ES-I3 (cell line): ENCODE data around the gene BCL10.
"Not testable (repeated sequence)": the region's sequence is repeated elsewhere in the genome, so short reads cannot be mapped to it uniquely, and the experiment has no call there.

Experiments used
- H3K36me3 ChIP-seq: 2 replicates; pipeline ENCODE4 v1.6.1; 2013; ENCODE audit warnings: mild to moderate bottlenecking, low read length, control low read depth, moderate library complexity; ENCODE audit not compliant: insufficient read depth
- H3K4me1 ChIP-seq: 2 replicates; pipeline ENCODE4 v1.6.1; 2013; ENCODE audit warnings: mild to moderate bottlenecking, control low read depth, low read length; ENCODE audit not compliant: insufficient read depth
- H3K9ac ChIP-seq: 2 replicates; pipeline ENCODE4 v1.6.1; 2013; ENCODE audit warnings: low read depth, mild to moderate bottlenecking, low read length, moderate library complexity
- H3K9me3 ChIP-seq: 2 replicates; pipeline ENCODE4 v1.6.1; 2013; ENCODE audit warnings: mild to moderate bottlenecking, low read length, moderate library complexity; ENCODE audit not compliant: control insufficient read depth, insufficient read depth

Gene BCL10

DNA sequence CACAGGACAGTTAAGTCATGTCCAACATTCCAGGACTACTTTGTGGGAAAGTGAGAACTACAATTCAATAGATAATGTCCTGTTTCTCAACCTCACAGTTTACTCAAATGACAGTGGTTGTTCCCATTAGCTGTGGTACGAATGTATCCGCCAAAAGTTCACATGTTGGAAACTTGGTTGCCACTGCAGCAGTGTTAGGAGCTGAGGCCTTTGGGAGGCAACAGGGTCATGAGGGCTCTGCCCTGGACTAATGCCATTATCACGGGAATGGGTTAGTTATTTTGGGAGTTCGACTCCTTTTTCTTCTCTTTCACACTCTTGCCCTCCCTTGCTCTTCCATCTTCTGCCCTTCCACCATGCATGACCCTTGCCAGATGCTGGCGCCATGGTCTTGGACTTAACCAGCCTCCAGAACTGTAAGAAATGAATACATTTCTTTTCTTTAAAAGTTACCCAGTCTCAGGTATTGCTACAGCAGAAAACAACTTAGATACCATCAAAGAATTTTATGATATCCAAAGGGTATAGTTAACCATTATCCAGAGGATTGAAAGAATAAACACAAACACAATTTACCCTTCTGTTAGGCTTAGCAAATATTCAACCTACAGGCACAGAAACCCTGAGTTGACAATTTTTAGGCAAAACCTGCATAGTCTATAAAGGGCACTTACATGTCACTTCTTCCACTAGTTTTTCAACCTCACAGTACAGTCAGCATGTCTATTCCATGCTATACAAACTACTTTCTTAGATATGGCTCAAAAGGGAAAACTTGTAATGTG is 7.4 kb downstream of the BCL10 start:
- Histone ChIP-seq H3K36me3 (peaks cover 20% of the 10 kb centered on the region), H3K9ac (no peak overlapping the region), H3K4me1 (no peaks in the 10 kb centered on the region), H3K9me3 (no peaks in the 10 kb centered on the region)

DNA sequence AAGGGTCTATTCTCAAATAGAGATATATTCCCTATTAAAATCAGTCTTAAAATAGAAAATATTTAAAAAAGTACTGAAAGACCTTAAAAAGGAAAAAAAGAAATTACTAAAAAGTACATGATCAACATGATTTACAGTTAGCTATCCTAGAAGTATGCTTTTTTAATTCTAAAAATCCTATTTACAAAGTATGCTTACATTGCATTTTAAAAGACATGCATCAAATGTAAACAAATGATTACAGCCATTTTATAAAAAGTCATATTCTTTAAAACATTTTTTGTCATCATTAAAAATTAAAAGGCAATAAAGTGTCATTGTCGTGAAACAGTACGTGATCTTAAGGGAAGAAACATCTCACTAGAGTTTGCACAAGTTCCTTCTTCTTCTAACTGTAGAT is 9.1 kb downstream of the BCL10 start:
- H3K9ac ChIP-seq = no peak overlapping the region
- H3K9me3 ChIP-seq = no peaks in the 10 kb centered on the region
- peaks cover 16% of the 10 kb centered on the region for H3K36me3 ChIP-seq

DNA sequence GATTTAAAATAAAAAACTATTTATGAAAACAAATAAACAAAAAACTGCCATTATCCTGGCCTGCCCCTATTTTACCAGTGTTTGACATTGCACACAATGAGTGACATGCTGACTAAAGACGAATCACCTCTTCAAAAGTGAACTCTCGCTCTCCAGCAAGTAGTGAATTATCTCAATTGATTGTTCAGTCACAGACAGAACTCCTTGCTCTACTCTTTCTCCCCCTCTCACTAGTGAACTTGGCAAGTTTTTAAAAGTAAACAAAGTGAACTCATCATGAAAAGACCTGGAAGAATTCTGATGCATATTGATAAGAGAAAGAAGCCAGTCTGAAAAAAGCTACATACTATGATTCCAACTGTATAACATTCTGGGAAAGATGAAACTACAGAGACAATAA is 12.3 kb downstream of the BCL10 start:
- Histone ChIP-seq H3K36me3 (peaks cover 8% of the 10 kb centered on the region), H3K4me1 (no peaks in the 10 kb centered on the region), H3K9ac (no peak overlapping the region), H3K9me3 (0 out of 2 replicates have a peak, but pooled peaks cover 4% of the 10 kb centered on the region)

More for the DNA sequence above, 9.1 kb downstream of the BCL10 start:
- H3K4me1 ChIP-seq = no peaks in the 10 kb centered on the region

DNA sequence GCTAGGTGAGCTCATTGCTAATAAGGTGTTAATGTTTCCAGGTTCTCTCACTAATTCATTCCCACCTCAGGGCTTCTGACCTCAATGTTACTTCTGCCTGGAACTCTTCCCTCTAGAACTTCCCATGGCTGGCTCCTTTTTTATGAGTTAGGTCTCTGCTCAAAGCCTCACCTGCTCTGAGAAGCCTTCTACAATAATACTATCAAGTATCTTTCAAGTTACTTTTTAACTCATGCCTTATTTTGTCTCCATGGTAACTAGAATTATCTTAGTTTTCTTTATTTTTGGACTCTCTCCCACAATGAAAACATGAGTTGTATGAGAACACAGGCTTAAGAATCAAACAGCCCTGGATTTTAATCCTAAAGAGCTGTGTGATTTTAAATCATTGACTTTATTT is 13.4 kb downstream of the BCL10 start:
- Histone ChIP-seq H3K9ac (no peak overlapping the region), H3K4me1 (no peaks in the 10 kb centered on the region), H3K9me3 (0 out of 2 replicates have a peak, but pooled peaks cover 4% of the 10 kb centered on the region), H3K36me3 (peaks cover 8% of the 10 kb centered on the region)

DNA sequence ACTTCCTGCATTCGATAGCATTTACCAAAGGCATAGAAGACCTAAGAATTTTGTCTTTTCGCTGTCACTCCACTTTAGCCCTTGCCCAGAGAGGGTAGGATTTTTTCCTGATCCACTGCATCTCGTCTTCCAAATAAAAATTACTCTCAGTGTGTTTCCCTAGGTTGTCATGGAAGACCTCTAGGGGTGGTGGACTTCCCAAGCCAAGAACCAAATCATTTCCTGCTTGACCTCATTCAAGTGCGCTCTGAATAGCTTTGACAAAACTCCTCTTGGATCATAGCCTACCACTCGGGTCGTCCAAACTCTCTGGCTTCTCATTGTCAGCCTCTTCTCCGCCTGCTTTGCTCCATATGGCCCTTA is 16.5 kb downstream of the BCL10 start:
- H3K4me1 ChIP-seq = no peaks in the 10 kb centered on the region
- H3K9ac ChIP-seq = peak overlapping the region; percentile 20; the same call in 1 of the 2 replicates
- H3K36me3 ChIP-seq = peaks cover 11% of the 10 kb centered on the region
- 0 out of 2 replicates have a peak, but pooled peaks cover 4% of the 10 kb centered on the region for H3K9me3 ChIP-seq

DNA sequence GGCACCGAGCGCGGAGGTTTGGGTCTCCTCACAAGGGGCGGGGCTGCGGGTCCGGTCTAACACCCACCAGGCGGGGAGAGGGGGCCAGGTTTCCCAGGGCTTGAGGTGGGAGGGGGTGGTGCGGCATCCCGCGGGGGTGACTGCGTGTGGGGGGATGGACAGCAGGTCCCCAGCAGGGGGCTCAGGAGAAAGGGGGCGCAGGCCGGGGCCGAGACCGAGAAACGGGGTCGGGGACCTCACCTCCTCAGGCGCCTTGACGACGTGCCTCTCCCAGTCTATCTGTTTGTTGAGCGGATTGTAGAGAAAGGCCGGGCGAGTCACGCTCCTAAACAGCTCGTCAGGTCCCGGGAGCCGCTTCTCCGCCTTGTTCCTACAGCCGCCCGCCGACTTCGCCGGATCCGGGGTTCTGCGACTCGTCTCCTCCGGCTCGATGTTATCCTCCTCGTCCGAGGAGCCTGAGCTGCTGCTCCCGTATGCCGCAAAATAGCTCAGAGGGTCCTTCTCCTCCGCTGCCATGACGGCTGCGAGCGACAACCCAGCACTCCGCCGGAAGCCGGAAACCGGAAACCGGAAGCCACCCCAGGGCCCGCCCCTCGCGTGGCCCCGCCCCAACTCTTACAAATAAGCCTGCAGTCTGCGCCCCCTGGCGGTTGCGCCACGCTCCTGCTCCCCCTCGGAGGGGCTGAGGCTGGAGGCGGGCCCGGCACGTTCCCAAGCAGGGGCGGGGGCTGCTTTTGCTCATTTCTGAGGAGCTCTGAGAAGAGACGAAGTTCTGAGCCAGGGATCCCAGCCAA is 17.1 kb downstream of the BCL10 start, which contains the start of gene C1orf52:
TSS of gene C1orf52 (minus strand) at position 545 of the 794 bp plus-strand sequence. CDS start at position 516, 29 bp downstream.
- H3K9me3 ChIP-seq = 0 out of 2 replicates have a peak, but pooled peaks cover 4% of the 10 kb centered on the region
- H3K9ac ChIP-seq = peak within 1 kb of the TSS; percentile 75
- peaks cover 10% of the 10 kb centered on the region for H3K36me3 ChIP-seq
- no peaks in the 10 kb centered on the region for H3K4me1 ChIP-seq

DNA sequence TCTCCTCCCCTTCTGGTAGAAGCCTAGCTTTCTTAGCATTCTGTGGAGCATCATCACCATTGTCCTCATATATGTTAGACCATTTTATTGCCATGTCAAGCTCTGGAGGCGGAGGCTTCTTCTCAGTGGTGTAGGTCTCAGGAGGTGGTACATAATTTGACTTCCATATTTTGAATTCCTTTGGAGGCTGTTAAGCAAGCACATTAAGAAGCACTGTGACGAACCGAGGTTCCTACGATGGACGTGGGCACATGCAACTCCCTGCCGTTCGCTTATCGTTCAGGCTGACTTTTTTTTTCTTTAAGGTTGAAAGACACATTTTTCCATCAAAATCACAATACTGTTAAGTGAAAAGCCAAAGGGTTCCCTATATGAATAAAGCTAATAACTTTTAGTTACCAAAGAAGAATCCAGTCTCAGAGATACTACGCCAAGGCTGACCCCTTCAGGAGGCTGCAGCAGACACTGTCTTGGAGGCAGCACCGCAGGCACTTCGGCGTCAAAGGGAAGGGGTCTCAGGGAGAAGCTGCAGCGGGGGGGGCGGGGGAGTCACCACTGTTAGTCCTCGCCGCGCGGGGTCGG is 17.8 kb downstream of the BCL10 start:
- 0 out of 2 replicates have a peak, but pooled peaks cover 4% of the 10 kb centered on the region for H3K9me3 ChIP-seq
- H3K4me1 ChIP-seq = no peaks in the 10 kb centered on the region
- H3K9ac ChIP-seq = peak overlapping the region; percentile 75
- H3K36me3 ChIP-seq = peaks cover 8% of the 10 kb centered on the region; the same call in 1 of the 2 replicates

DNA sequence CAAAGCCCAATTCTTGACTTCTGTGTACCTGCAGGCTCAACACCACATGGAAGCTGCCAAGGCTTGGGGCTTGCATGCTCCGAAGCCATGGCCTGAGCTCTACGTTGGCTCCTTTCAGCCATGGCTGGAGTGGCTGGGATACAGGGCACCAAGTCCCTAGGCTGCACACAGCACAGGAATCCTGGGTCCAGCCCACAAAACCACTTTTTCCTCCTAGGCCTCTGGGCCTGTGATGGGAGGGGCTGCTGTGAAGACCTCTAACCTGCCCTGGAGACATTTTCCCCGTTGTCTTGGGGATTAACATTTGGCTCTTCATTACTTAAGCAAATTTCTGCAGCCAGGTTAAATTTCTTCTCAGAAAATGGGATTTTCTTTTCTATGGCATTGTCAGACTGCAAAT is 27.4 kb downstream of the BCL10 start:
- H3K36me3 ChIP-seq = not testable (repeated sequence)

DNA sequence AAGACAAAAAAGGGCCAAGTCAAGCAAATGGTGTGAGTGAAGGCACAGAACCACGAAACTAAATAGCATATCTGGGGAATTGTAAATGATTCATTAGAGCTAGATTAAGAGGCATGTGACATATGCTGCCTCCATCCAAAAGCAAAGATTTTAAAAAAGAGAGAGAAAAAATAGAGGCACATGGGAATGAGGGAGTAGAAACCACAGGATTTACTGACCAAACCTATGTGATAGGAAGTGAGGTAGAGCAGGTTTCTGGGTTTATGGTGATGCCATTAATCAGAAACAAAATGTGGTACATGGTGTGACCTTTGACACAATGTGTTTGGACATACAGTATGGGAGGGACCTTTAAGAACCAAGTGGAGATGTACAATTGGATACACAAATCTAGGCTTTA is 30.5 kb downstream of the BCL10 start:
- no peaks in the 10 kb centered on the region for H3K36me3 ChIP-seq
- no peak overlapping the region for H3K9ac ChIP-seq
- H3K4me1 ChIP-seq = no peaks in the 10 kb centered on the region
- H3K9me3 ChIP-seq = 0 out of 2 replicates have a peak, but pooled peaks cover 6% of the 10 kb centered on the region

More for the DNA sequence above, 27.4 kb downstream of the BCL10 start:
- H3K4me1 ChIP-seq, H3K9ac ChIP-seq, H3K9me3 ChIP-seq: not testable (repeated sequence)

DNA sequence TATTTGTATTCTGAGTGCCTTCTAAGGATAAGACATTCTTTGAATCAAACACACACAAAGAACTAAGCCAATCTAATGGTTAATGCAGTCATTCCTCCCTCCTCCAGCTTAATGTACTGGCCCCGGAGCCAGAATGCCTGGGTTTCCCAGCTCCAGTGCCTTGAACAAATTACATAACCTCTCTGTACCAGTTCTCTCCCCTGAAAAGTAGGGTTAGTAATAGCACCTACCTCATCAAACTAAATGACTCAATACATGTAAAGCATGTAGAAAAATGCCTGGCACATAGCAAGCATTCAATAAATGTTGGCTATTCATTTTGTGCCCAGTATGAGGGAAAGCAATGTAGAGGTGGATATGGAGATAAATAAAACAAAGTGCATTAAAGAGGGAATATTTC is 31.0 kb downstream of the BCL10 start:
- H3K36me3 ChIP-seq = no peaks in the 10 kb centered on the region
- H3K9me3 ChIP-seq = 0 out of 2 replicates have a peak, but pooled peaks cover 6% of the 10 kb centered on the region
- no peak overlapping the region for H3K9ac ChIP-seq
- H3K4me1 ChIP-seq = no peaks in the 10 kb centered on the region

DNA sequence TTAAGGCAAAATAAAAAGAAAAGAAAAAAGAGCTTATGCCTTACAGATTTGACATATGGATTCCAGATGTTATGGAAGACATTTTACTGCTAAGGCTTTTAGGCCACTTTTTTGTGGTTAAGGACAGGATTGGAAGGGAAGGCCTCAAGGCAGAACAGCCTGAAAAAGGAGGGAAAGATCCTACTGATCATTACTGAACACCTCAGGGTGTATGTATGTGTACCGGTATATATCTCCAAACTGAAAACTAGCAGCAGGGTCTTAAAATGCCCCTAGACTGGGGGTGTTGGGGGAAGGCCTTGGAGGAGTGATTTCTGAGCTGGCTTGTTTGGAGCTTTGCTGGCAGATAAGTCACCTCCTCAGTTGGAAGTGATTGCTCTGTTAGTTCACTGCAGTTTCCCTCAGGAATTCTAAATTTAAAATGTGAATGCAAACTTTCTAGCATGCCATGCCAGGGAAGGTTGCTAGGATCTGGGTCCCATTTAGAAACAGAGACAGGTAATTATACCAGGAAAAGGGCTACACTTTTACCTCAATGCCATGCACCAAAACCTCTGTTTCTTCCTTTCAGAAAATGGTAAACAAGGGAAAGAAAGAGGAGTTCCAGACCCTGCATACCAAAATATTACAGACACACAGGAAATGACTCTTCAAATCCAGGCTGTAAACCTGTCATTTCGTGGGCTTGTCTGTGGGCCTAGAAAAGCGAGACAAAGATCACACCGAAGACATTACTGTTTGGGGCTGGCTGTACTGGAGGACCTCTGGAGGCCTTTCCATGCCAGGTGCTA is 32.0 kb downstream of the BCL10 start:
- no peak overlapping the region for H3K9ac ChIP-seq

DNA sequence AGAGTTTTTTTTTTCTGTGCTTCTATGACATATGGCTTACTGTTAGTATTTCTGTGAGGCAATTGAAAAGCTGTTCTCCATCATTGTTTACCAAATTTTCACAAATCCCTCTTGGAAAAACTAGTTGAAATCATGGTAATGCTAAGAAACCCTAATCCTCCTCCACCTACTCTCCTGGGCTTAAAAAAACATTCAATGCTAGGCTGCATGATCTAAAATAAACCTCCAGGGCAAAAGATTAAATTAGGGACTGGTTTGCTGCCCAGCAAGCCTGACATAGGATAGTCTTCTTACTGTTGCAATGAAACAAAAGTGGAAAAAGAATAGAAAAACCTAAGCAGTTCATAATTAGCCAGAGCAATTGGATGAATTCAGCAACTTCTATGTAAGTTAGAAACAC is 33.1 kb downstream of the BCL10 start:
- Histone ChIP-seq H3K36me3 (no peaks in the 10 kb centered on the region), H3K9me3 (no peaks in the 10 kb centered on the region), H3K9ac (no peak overlapping the region), H3K4me1 (no peaks in the 10 kb centered on the region)

More for the DNA sequence above, 32.0 kb downstream of the BCL10 start:
- Histone ChIP-seq H3K36me3 (no peaks in the 10 kb centered on the region), H3K9me3 (0 out of 2 replicates have a peak, but pooled peaks cover 6% of the 10 kb centered on the region), H3K4me1 (no peaks in the 10 kb centered on the region)

DNA sequence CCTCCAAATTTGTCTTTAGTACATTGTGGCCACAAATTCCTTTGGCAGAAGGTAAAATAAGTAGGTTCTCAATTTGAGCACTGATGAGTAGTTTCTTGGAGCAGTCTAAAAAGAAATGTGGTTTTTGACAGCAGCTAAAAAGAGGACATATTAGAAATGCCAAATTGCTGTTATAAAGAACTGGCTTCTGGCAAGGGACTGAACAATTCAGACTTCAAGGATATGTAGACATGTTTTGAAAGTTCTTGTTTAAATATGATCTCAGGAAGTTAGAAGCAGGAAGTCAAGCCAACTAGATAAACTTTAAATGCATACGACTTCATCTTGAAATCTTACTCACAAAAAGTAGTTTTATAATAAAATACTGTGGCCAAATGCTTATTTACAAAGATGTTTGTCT is 35.8 kb downstream of the BCL10 start:
- no peaks in the 10 kb centered on the region for H3K4me1 ChIP-seq
- H3K9me3 ChIP-seq = no peaks in the 10 kb centered on the region
- H3K9ac ChIP-seq = no peak overlapping the region
- H3K36me3 ChIP-seq = no peaks in the 10 kb centered on the region

DNA sequence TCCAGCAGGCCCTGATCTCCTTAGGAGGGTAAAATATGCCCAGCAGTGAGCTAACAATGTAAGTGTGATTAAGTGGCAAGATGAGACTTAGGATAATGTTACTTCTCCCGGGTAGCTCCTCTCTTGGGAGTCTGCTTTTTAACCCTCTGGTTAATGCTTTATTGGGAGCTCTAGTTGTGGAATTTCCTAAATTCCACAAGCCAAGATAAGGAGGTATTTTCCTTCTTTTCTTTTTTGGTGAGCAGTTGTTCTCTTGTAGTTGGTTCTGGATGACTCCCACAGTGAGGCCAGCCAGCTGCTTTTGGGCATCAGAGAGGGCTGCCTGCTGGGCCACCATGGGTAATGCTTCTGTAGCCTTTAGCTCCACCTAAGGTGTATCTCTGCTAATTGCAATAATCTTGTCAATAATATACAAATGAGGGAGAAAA is 36.2 kb downstream of the BCL10 start:
- H3K4me1 ChIP-seq = no peaks in the 10 kb centered on the region
- H3K9me3 ChIP-seq = no peaks in the 10 kb centered on the region
- H3K9ac ChIP-seq = no peak overlapping the region
- no peaks in the 10 kb centered on the region for H3K36me3 ChIP-seq
